ENCODE measurements around the gene CPSF3.
"Not testable (repeated sequence)": the region's sequence is repeated elsewhere in the genome, so short reads cannot be mapped to it uniquely, and the experiment has no call there.

Gene CPSF3

GRCh38 chr2:9388199-9388681, 35.2 kb upstream of the CPSF3 start:
- Histone ChIP-seq H3K36me3 (ENCODE audit: control insufficient read depth, insufficient read depth, low read length) (peaks cover 4% of the 10 kb centered on the region), H3K9ac (ENCODE audit: low read length) (no peak overlapping the region), H3K27ac (ENCODE audit: low read depth, low read length) (no peak overlapping the region), H3K27me3 (ENCODE audit: control insufficient read depth, insufficient read depth, low read length) (no peaks in the 10 kb centered on the region), H3K4me3 (ENCODE audit: low read length) (no peak overlapping the region), H3K4me1 (ENCODE audit: control insufficient read depth, insufficient read depth, low read length) (peaks cover 9% of the 10 kb centered on the region)

- H3K27ac ChIP-seq (ENCODE audit: low read depth, low read length), result no peak overlapping the region
- peaks cover 9% of the 10 kb centered on the region for H3K4me1 ChIP-seq (ENCODE audit: control insufficient read depth, insufficient read depth, low read length)
- H3K9ac ChIP-seq (ENCODE audit: low read length), result no peak overlapping the region
- peaks cover 4% of the 10 kb centered on the region for H3K36me3 ChIP-seq (ENCODE audit: control insufficient read depth, insufficient read depth, low read length)
- no peaks in the 10 kb centered on the region for H3K27me3 ChIP-seq (ENCODE audit: control insufficient read depth, insufficient read depth, low read length)
- no peak overlapping the region for H3K4me3 ChIP-seq (ENCODE audit: low read length)
Measured at GRCh38 chr2:9388950-9389911, 34.2 kb upstream of the CPSF3 start.

GRCh38 chr2:9390151-9390850, 33.2 kb upstream of the CPSF3 start:
- no peak overlapping the region for H3K4me3 ChIP-seq (ENCODE audit: low read length)
- H3K9ac ChIP-seq (ENCODE audit: low read length), result no peak overlapping the region
- peaks cover 4% of the 10 kb centered on the region for H3K36me3 ChIP-seq (ENCODE audit: control insufficient read depth, insufficient read depth, low read length)
- H3K27ac ChIP-seq (ENCODE audit: low read depth, low read length), result no peak overlapping the region
- peaks cover 9% of the 10 kb centered on the region for H3K4me1 ChIP-seq (ENCODE audit: control insufficient read depth, insufficient read depth, low read length)
- H3K27me3 ChIP-seq (ENCODE audit: control insufficient read depth, insufficient read depth, low read length), result no peaks in the 10 kb centered on the region

GRCh38 chr2:9390991-9391390, 32.5 kb upstream of the CPSF3 start:
- H3K4me1 ChIP-seq (ENCODE audit: control insufficient read depth, insufficient read depth, low read length), result peaks cover 9% of the 10 kb centered on the region
- H3K27ac ChIP-seq (ENCODE audit: low read depth, low read length), result no peak overlapping the region
- H3K4me3 ChIP-seq (ENCODE audit: low read length), result no peak overlapping the region
- no peak overlapping the region for H3K9ac ChIP-seq (ENCODE audit: low read length)
- peaks cover 5% of the 10 kb centered on the region for H3K36me3 ChIP-seq (ENCODE audit: control insufficient read depth, insufficient read depth, low read length)
- no peaks in the 10 kb centered on the region for H3K27me3 ChIP-seq (ENCODE audit: control insufficient read depth, insufficient read depth, low read length)

- H3K4me1 ChIP-seq (ENCODE audit: control insufficient read depth, insufficient read depth, low read length), result peaks cover 2% of the 10 kb centered on the region
- no peak overlapping the region for H3K4me3 ChIP-seq (ENCODE audit: low read length)
- peak overlapping the region; percentile 14 for H3K27ac ChIP-seq (ENCODE audit: low read depth, low read length)
- peaks cover 6% of the 10 kb centered on the region for H3K36me3 ChIP-seq (ENCODE audit: control insufficient read depth, insufficient read depth, low read length)
- no peaks in the 10 kb centered on the region for H3K27me3 ChIP-seq (ENCODE audit: control insufficient read depth, insufficient read depth, low read length)
- H3K9ac ChIP-seq (ENCODE audit: low read length), result no peak overlapping the region
Measured at GRCh38 chr2:9391961-9392720, 31.3 kb upstream of the CPSF3 start.

GRCh38 chr2:9392898-9393765, 30.3 kb upstream of the CPSF3 start:
- Histone ChIP-seq H3K9ac (ENCODE audit: low read length) (no peak overlapping the region), H3K4me1 (ENCODE audit: control insufficient read depth, insufficient read depth, low read length) (no peaks in the 10 kb centered on the region), H3K4me3 (ENCODE audit: low read length) (no peak overlapping the region), H3K27ac (ENCODE audit: low read depth, low read length) (peak overlapping the region; percentile 14), H3K36me3 (ENCODE audit: control insufficient read depth, insufficient read depth, low read length) (peaks cover 6% of the 10 kb centered on the region), H3K27me3 (ENCODE audit: control insufficient read depth, insufficient read depth, low read length) (no peaks in the 10 kb centered on the region)

GRCh38 chr2:9394816-9395215, 28.6 kb upstream of the CPSF3 start:
- no peaks in the 10 kb centered on the region for H3K4me1 ChIP-seq (ENCODE audit: control insufficient read depth, insufficient read depth, low read length)
- H3K27me3 ChIP-seq (ENCODE audit: control insufficient read depth, insufficient read depth, low read length), result no peaks in the 10 kb centered on the region
- no peak overlapping the region for H3K9ac ChIP-seq (ENCODE audit: low read length)
- no peak overlapping the region for H3K4me3 ChIP-seq (ENCODE audit: low read length)
- H3K36me3 ChIP-seq (ENCODE audit: control insufficient read depth, insufficient read depth, low read length), result peaks cover 2% of the 10 kb centered on the region
- no peak overlapping the region for H3K27ac ChIP-seq (ENCODE audit: low read depth, low read length)

GRCh38 chr2:9397201-9397600, 26.3 kb upstream of the CPSF3 start:
- no peaks in the 10 kb centered on the region for H3K4me1 ChIP-seq (ENCODE audit: control insufficient read depth, insufficient read depth, low read length)
- no peak overlapping the region for H3K27ac ChIP-seq (ENCODE audit: low read depth, low read length)
- H3K36me3 ChIP-seq (ENCODE audit: control insufficient read depth, insufficient read depth, low read length), result peaks cover 8% of the 10 kb centered on the region
- H3K27me3 ChIP-seq (ENCODE audit: control insufficient read depth, insufficient read depth, low read length), result no peaks in the 10 kb centered on the region
- H3K4me3 ChIP-seq (ENCODE audit: low read length), result no peak overlapping the region
- H3K9ac ChIP-seq (ENCODE audit: low read length), result no peak overlapping the region

GRCh38 chr2:9398251-9398650, 25.2 kb upstream of the CPSF3 start:
- H3K4me3 ChIP-seq (ENCODE audit: low read length); H3K9ac ChIP-seq (ENCODE audit: low read length); H3K27me3 ChIP-seq (ENCODE audit: control insufficient read depth, insufficient read depth, low read length); H3K27ac ChIP-seq (ENCODE audit: low read depth, low read length); H3K4me1 ChIP-seq (ENCODE audit: control insufficient read depth, insufficient read depth, low read length); H3K36me3 ChIP-seq (ENCODE audit: control insufficient read depth, insufficient read depth, low read length): not testable (repeated sequence)

- Histone ChIP-seq H3K4me3 (ENCODE audit: low read length) (no peak overlapping the region), H3K36me3 (ENCODE audit: control insufficient read depth, insufficient read depth, low read length) (peaks cover 8% of the 10 kb centered on the region), H3K4me1 (ENCODE audit: control insufficient read depth, insufficient read depth, low read length) (peaks cover 6% of the 10 kb centered on the region), H3K9ac (ENCODE audit: low read length) (no peak overlapping the region), H3K27ac (ENCODE audit: low read depth, low read length) (peak overlapping the region; percentile 73), H3K27me3 (ENCODE audit: control insufficient read depth, insufficient read depth, low read length) (no peaks in the 10 kb centered on the region)
Measured at GRCh38 chr2:9398881-9399780, 24.3 kb upstream of the CPSF3 start.
